ENCODE data around the gene CPXM2. TPM values are rescaled to one million over a fixed set of nuclear protein-coding genes. Genes with fewer than 3 reads are reported as not detected.

The CPXM2 gene
- total RNA-seq, 8 experiments from 2014 or later = 0.05 to 4.6 (median 0.38) TPM; not detected in 1

DNA sequence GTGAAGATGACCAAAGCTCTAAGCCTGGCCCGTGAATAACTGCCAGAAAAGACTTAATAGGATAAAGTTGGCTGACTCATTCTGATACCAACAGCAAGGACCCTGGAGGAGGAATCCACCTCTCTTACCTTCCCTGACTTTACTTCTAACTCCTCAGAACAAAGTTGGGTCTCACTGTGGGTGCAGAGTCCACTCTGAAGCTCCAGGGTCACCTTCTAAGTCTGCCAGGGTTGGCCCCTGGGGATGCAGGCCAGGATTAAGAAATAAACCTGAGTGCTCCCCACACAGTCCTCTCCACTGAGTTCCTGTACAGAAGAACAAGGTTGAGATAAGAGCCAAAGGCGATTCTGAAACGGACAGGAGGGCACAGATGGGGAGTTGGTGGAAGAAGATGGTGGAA lies 171.1 kb downstream of the CPXM2 start:
- in situ Hi-C loops (cut with MboI; ENCODE audit: low pct_unique_long_range_greater_than_20kb in 2 of 9, low sequenced_read_pairs in 9 of 9, unreplicated experiment in 9 of 9) = no loop called here
- no peak overlapping the region for H3K4me3 ChIP-seq
- 29 to 86% (median 55%) methylated on average over 1 to 3 of the region's 3 CpGs; no CpG with 5 or more reads in 3 of the 10 experiments for WGBS, 10 experiments
- H3K4me1 ChIP-seq (replicated peaks in 1 of 2) = no peaks in the 10 kb centered on the region
- no peak for ATAC-seq (replicated peaks in 6 of 8)
- H3K27ac ChIP-seq = no peak overlapping the region

DNA sequence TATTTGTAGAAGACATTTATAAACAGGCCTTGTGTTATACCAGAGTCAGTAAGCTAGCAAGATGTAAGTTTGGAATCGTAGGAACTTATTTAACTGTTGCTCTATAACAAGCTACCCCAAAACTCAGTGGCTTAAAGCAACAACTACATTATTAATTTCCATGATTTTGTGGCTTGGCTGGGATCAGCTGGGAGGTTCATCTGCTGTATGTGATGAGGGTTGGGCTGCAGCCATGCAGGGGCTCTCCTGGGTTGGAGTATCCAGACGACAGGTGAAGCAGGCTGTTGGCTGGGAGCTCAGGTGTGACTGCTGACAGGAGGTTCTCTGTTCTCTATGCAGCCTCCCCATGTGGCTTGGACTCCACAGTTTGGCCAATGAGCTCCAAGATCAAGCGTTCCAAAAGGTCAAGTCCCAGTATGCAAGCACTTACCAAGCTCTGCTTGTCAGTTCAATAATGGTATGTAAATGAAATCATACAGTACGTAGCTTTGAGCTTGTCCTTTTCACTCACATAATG lies 173.0 kb downstream of the CPXM2 start:
- WGBS, 10 experiments = 8 to 69% (median 42%) methylated on average over 2 to 4 of the region's 4 CpGs; no CpG with 5 or more reads in 2 of the 10 experiments
- in situ Hi-C loops (cut with MboI; ENCODE audit: low pct_unique_long_range_greater_than_20kb in 2 of 9, low sequenced_read_pairs in 9 of 9, unreplicated experiment in 9 of 9) = no loop called here

DNA sequence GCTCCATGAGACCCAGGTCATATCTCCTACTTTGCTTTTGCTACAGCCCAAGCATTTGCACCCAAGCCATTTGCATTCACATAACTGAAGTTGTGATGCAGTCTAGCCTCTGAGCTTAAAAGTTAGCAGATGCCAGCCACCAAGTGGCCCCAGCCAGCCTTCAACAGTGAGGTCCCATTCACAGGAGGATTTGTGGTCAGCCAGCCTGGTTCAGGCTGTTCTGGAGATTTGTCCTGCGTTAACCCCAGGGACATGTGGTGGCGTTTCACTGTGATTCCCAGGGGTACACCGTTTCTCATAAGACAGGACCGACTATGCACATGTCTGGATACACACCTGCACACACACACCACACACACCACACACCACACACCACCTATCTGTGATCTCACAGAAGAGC lies 174.3 kb downstream of the CPXM2 start:
- Histone ChIP-seq H3K4me3 (no peak overlapping the region), H3K27ac (no peak overlapping the region), H3K4me1 (replicated peaks in 1 of 2) (no peaks in the 10 kb centered on the region)
- no peak for ATAC-seq (replicated peaks in 6 of 8)
- in situ Hi-C loops (cut with MboI; ENCODE audit: low pct_unique_long_range_greater_than_20kb in 2 of 9, low sequenced_read_pairs in 9 of 9, unreplicated experiment in 9 of 9) = no loop called here
- 80 to 90% (median 88%) methylated on average over 1 to 4 of the region's 4 CpGs; no CpG with 5 or more reads in 7 of the 10 experiments for WGBS, 10 experiments

More for the DNA sequence above, 173.0 kb downstream of the CPXM2 start:
- Histone ChIP-seq H3K4me1 (replicated peaks in 1 of 2) (no peaks in the 10 kb centered on the region), H3K27ac (no peak overlapping the region), H3K4me3 (no peak overlapping the region)
- no peak for ATAC-seq (replicated peaks in 6 of 8)

DNA sequence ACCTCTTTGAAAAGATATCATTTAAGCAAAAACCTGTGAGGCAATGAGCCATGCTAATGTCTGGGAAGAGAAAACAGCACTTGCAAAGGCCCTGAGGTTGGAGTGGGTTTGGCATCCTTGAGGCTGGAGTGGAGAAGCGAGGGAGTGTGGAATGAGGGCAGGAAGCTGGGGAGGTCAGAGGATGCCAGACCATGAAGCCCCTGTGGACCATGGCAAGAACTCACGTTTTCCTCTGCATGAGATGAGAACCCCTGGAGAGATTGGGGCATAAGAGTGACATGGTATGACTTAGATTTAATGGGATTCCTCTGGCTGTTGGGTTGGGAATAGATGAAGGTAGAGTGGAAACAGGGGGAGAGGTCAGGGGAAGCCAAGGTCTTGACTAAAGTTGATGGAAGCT lies 176.1 kb downstream of the CPXM2 start:
- no peak overlapping the region for H3K27ac ChIP-seq
- no peak overlapping the region for H3K4me3 ChIP-seq
- in situ Hi-C loops (cut with MboI; ENCODE audit: low pct_unique_long_range_greater_than_20kb in 2 of 9, low sequenced_read_pairs in 9 of 9, unreplicated experiment in 9 of 9) = no loop called here
- WGBS, 10 experiments = 0 to 67% (median 17%) methylated on average over 1 to 2 of the region's 2 CpGs; no CpG with 5 or more reads in 3 of the 10 experiments
- no peak for ATAC-seq (replicated peaks in 6 of 8)
- no peaks in the 10 kb centered on the region for H3K4me1 ChIP-seq (replicated peaks in 1 of 2)

DNA sequence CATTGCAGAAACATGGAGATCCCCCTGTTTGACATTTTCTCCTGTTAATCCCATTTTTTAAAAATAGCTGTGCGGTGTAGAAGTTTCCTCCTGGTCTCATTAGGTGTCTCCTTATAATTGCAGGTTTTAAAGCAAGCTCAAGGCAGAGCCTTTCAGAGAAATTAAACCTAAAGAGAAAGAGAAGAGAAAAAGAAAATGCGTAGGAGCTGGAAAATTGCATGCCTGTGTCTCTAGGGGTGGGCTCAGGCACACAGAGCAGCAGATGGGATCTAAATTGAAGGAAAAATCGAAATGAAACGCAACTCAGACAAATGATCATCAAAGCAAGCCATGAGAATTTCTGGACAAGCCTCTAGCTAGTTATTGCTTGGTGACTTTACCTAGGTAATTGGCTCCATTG lies 185.4 kb downstream of the CPXM2 start:
- in situ Hi-C loops (cut with MboI; ENCODE audit: low pct_unique_long_range_greater_than_20kb in 2 of 9, low sequenced_read_pairs in 9 of 9, unreplicated experiment in 9 of 9) = no loop called here
- no peak for ATAC-seq (replicated peaks in 6 of 8)
- no peak overlapping the region for H3K4me3 ChIP-seq
- 16 to 78% (median 51%) methylated on average over 1 to 4 of the region's 4 CpGs; no CpG with 5 or more reads in 2 of the 10 experiments for WGBS, 10 experiments
- no peaks in the 10 kb centered on the region for H3K4me1 ChIP-seq (replicated peaks in 1 of 2)
- no peak overlapping the region for H3K27ac ChIP-seq

DNA sequence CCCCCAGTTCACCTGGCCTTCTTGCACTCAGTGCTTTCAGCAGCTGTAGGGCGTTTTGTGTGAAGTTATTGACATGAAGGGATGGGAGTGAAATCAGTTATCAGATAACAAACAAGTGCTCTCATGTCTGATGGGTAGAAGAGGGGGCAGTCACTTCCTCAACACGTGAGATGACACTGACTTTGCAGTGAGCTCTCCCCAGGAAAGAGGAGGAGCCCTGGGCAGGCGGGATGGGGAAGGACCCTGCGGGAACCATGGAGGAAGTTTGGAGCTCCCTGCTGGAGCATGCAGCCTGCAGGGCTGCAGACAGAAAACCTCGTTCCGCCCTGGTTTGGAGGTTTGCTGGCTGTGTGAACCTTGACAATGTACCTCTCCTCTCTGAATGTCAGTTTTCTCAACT lies 186.8 kb downstream of the CPXM2 start:
- Histone ChIP-seq H3K4me1 (replicated peaks in 1 of 2) (no peaks in the 10 kb centered on the region), H3K27ac (no peak overlapping the region), H3K4me3 (no peak overlapping the region)
- no peak for ATAC-seq (replicated peaks in 6 of 8)
- 0 to 50% (median 37%) methylated on average over 1 to 3 of the region's 6 CpGs; no CpG with 5 or more reads in 4 of the 10 experiments for WGBS, 10 experiments
- in situ Hi-C loops (cut with MboI; ENCODE audit: low pct_unique_long_range_greater_than_20kb in 2 of 9, low sequenced_read_pairs in 9 of 9, unreplicated experiment in 9 of 9) = no loop called here

DNA sequence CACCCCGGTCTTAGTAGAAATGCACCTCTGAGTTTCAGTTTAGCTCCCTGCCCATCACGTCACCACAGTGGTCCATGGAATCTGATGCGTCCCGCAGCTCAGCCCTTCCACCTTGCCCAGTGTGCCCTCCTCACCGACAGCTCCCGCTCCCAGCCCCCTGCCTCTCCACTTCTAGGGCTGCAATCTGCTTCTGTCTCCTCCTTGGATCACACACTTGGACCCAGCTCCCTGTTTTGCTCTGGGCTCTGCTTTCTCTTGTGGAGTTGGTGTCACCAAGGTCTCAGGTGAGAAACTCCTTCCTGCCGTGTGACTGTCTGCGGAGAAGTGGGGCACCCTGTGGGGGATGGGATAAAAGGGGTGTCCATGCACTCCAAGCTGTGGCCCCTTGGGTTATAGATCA lies 187.5 kb downstream of the CPXM2 start:
- ATAC-seq (replicated peaks in 6 of 8) = no peak
- WGBS, 10 experiments = 70 to 100% (median 89%) methylated on average over 1 to 3 of the region's 8 CpGs; no CpG with 5 or more reads in 6 of the 10 experiments
- in situ Hi-C loops (cut with MboI; ENCODE audit: low pct_unique_long_range_greater_than_20kb in 2 of 9, low sequenced_read_pairs in 9 of 9, unreplicated experiment in 9 of 9) = no loop called here
- no peak overlapping the region for H3K27ac ChIP-seq
- no peaks in the 10 kb centered on the region for H3K4me1 ChIP-seq (replicated peaks in 1 of 2)
- no peak overlapping the region for H3K4me3 ChIP-seq

DNA sequence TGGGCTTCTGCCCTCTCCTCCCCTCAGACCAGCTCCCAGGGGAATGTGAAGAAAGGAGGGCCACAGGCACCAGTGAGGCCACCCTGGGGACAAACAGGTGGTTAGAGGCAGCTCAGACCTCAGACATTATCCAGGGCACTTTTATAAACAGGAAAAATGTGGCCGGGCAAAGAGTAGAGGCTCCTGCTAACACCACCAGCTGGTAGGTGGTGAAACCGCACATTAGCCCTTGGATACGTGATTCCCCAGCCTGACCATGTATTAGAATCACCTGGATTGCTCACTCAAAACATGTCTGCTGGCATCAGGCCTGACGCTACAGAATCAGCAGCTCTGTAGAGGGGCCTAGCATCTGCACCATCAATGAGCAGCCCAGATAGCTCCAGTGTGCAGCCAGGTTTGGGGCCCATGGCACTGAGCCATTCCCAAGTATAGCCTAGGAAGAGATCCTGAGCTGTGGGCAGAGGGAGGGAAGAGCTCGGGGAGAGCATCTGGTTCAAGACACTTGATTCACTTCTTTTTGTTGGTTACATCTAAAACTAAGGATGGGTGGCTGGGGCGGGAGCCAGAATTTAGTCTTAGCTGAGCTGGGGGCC lies 188.3 kb downstream of the CPXM2 start:
- ATAC-seq (replicated peaks in 6 of 8) = no peak

More for the DNA sequence above, 188.3 kb downstream of the CPXM2 start:
- in situ Hi-C loops (cut with MboI; ENCODE audit: low pct_unique_long_range_greater_than_20kb in 2 of 9, low sequenced_read_pairs in 9 of 9, unreplicated experiment in 9 of 9) = no loop called here
- H3K4me1 ChIP-seq (replicated peaks in 1 of 2) = no peaks in the 10 kb centered on the region
- H3K4me3 ChIP-seq = no peak overlapping the region
- no peak overlapping the region for H3K27ac ChIP-seq
- 0 to 83% (median 67%) methylated on average over 1 to 5 of the region's 6 CpGs; no CpG with 5 or more reads in 3 of the 10 experiments for WGBS, 10 experiments

Other genes starting within 250 kb of the CPXM2 start
- under 1 TPM; 0.04 to 0.36 (median 0.14) TPM for gene GPR26, start 225.5 kb downstream of the CPXM2 start, total RNA-seq
- 10 to 100 TPM in 5 of 8 experiments, 1 to 10 TPM in 1, under 1 TPM in 1, not detected in 1; 0.31 to 26.5 (median 15.6) TPM for gene CHST15, start 201.8 kb upstream of the CPXM2 start, total RNA-seq

Measured in motor neuron (in vitro differentiated cells).